IPS-NIHi11 (cell line): ENCODE data around the gene CDH13.

Experiments used
- DNase-seq: peaks from one replicate; pipeline ENCODE4 v3.0.0; 2012; ENCODE audit warnings: mixed read lengths, low spot score

Gene CDH13

DNA sequence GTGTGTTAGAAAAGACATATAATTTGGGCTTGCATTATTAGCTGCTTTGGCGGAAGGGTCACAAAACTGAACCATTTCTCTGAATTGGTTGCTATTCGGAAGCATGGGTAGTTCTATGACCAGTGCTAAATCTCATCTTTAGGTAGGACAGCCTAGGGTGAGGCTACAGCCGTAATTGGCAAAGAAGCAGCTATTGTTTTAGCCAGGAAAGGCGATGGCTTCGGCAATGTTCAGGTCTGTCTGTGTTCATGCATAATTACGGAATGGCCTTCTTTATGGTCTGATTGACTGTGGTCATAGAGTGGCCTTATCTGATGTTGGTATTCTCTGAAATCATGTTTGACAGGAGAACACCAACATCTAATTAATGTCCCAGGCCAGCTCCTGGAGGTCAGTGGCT, 812.6 kb downstream of the CDH13 start:
- DNase-seq = no peak

DNA sequence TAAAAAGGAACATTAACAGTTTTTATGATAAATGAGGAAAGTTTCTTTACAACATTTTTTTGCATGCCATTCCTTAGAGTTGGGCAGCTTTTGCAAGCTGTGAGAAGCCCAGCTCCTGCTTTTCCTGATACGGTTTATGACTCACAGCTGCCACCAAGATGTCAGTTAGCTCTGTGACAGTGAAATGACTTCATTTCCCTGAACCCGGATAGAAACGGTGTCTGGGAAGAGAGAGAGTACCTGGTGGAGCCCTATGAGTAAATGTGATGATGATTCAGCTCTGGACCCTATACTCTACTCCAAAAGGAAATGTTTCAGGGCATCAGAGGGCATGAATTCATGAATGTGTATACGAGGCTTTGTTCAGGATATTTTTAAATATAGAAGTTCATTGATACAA, 814.7 kb downstream of the CDH13 start:
- no peak for DNase-seq

DNA sequence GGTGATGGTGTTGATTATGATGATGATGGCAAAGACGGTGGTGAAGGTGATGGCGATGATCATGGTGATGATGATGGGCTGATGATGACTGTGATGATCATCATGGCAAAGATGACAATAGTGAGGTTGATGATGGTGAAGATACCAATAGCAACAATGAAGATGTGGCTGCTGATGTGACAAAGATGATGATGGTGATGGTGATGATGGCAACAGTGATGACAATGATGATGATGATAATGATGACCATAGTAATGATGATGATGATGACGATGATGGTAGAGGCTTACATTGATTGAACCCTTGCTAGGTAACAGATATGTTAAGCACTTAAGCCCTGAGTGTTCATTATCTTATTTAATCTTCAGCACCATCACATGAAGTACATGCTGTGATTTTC, 817.2 kb downstream of the CDH13 start:
- DNase-seq = no peak

DNA sequence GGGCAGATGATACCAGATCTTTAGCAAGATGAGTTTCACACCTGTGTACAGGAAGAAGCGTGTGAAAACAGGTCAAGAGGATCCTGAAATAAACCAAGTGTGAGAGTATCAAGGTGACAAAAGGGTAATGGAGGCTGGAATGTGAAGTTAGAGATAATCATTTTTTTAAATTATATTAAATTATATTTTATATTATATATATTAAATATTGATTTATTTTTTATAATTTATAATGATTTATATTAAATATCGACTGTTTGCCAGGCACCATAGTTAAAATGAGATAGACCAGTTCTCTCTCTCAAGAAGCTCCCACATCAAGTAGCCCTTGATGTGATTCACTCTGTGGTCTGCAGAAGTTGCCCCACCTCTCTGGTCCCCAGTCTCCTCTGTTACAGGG, 820.8 kb downstream of the CDH13 start:
- DNase-seq = no peak

DNA sequence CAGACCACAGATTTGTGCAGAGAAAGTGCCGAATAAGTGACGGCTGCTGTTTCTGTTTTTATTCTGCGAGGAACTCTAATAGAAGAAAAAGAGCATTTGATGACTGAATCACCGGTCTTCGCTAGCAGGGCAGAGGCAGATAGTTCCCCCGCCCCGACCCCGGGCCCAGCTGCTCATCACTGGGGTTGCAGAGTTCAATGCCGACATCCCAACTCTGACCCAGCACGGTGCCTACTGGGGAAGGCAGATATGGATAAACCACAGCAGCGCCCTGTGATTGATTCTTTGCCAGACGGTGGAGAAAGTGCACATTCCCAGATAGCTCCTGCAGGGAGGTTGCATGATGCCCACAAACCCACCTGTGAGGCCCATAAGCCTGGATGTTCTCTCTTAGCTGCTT, 823.1 kb downstream of the CDH13 start:
- no peak for DNase-seq

DNA sequence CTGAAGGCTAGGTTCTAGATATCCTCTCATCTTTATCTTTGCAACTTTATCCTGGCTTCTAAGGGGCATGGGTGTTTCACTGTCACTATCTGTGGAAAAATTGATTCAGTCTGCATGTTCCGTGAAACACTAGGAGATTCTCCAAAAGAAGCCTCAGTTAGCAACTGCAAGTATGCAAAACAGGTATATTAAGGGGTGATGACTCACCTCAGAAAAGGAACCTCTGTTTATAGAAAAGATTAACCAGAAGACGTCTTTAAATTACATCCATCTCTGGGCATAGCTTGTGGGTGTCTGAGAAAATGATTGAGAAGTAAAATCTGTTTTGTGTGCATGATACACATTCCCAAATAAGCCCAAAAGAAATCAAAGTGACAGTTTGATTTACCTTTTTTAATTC, 827.2 kb downstream of the CDH13 start:
- DNase-seq = no peak

DNA sequence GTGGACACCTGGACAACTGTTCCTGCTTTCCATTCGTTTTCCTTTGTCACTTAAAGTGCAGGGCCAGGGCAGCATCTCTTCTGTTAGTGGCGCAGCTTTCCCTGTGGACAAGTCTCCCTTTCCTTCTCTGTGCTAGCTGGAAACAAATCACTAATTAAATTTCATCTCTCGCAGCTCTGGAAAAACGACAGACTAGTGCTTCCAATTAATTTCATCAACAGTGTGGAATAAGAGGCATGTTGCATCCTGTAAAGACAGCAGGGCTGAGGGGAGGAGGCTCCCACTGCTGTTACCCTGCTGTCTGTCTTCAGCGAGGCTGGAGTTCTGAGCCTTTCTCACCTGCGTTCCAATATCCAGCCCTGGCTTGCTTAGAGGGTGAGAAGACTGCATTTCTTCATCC, 828.9 kb downstream of the CDH13 start:
- DNase-seq = no peak

DNA sequence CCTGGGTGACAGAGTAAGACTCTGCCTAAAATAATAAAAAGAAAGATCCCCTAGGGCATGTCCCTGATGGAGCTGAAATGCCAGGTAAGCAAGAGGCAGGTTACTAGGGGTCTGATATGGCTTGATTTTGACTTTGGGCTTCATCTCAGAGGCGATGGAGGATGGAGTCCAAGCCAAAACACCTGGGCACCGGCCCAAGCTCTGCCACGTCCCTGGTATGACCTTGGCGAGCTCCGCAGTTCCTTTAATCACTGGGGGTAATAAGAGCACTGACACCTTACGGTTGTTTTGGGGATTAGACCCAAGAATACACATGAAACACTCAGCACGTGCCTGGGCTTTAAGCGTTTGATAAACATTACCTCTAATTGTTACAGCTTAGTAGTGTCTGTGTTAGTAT, 830.2 kb downstream of the CDH13 start:
- DNase-seq = no peak

DNA sequence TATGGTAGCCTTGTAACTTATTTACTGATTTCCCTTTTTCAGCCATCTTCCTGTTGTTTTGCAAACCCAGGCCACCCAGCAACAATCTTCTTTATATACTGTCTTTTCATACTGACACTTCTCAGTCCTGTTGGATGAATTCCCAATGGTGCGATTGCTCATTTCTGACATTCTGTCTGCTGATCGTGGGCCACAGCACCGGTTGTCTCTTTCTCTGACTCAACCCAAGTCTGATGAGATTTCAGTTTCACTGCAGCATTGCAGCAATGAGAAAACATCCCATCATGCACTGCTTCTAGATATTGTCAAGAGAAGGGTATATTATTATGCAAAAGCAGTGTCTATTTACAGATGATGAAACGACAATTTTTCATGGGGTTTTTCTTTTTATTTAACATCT, 831.8 kb downstream of the CDH13 start:
- no peak for DNase-seq

DNA sequence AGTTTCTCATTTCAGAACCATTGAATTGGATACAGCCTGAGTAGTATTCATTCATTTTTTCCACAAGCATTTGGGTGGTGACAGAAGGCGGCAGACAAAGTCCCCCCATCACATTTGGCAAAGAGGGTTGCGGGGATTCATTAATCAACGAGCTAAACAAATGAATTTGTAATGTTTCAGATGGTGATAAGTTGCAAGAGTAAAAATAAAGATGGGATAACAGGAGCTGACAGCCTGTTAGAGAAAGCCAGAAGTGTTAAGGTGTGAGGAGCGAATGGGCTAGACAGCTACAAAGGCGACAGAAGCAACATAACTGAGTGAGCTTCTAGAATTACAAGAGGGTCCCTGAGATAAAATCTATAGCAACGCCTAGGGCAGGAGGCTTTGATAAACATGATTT, 838.2 kb downstream of the CDH13 start:
- DNase-seq = no peak

DNA sequence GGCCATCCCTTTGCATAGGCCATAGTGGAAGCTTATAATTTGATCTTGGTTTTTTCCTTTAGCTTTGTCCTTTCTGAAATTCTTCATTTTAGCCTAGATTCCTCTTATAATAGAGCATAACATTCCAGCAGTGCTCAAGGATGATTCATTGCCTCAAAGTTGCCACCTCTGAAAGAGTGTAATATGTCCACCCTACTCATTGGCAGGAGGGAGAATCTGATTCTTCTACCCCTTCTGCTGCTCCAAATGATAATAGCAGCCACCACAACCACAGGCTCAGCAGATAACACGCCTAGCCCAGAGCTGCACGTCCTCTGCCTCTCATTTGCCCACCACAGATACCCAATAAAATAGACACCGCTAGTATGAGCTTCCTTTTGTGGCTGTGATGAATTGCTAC, 843.6 kb downstream of the CDH13 start:
- DNase-seq = no peak

DNA sequence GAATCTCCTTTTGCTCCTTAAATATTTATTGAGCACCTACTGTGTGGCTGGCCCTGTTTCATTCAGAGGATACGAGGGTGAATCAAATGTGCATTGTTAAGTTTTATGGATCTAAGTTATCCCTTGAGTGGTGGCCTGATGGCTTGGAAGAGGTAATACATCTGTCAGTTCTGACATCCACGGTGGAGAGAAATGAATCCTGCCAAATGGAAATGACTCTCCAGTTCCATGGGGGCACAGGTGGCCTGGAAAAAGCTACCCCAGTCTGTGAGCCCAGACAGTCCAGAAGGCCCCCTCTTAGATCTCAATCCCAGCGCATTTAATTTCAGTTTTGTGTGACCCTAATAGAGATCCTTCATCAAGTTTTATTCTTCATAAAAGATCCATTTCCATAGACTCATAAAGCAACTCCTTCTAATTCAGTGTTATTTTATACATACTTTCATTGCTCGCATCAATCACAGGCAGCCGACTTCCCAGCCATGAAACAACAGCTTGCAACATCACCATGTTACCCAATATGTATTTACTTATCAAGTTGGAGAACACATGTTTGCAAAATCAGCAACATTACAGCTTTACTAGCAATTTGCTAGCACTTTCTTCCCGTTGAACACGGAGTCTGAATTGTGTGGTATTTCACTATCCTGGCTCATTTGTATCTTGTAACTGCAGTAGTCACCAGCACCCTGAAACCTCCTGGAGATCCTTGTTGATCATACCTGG, 846.2 kb downstream of the CDH13 start:
- no peak for DNase-seq

DNA sequence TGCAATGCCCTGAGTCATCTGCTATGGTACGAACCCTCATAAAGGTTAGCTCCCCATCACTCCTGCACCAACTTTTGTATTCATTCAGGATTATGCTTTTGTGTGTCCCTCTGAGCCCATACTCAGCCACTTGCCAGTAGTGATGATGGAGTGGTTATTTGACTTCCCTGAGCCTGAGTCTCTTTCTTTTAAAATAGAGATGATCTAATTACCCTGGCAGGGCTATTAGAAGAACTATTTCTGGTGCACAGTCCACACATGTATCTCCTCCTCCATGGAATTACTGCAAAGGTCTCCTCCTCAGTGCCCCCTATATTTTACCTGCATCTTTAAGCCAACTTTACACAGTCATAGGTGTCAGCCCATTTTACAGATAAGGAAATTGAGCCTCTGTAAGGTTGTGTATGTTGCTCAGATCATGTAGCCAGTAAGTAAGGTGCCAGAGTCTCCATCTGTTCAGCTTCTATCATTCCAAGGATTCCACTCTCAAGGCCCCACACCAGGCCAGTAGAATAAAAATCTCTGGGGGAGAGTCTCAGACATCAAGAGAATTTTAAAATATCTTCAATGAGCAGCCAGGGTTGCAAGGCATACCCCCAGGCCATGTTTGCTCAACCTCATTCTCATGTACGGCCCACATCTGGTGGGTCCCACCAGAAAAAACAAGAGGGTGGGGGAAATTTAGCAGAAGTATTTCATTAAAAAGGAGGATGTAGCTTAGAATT, 847.3 kb downstream of the CDH13 start:
- DNase-seq = no peak

DNA sequence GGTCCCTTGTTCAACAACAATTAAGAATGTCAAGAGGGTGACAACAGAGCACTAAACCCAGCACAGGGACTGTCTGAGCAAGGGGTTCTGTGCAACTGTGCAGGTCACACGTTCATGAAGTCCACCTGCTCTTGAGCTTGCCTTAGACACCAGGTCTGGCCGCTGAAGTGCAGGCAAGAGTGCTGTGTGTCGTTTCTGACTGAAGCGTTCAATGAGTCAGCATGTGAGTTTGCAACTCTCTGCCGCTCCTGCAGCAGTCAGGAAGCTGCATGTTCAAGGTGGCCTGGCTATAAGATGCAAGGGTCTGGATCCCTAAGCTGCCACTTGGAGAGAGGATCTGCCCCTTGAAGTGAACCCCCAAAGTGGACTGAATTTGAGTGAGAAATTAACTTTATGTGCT, 848.3 kb downstream of the CDH13 start:
- DNase-seq = no peak

DNA sequence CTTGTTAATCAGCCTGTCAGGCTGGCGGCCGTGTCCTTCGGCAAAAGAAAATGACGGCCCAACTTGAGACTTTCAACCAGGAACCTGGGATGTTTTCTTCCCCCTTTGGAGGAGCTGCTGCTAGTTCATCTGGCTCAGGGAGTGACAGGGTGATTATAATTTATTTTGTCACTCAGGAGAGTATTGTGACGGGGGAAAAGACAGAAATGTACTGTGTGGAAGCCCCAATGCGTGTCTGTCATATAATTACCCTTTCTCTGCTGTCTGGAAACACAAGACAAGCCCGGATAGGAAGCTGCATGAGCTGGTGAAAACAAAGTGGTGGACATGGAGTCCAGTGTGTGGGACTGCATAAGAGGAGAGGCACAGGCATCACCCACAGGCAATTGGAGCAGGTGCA, 854.8 kb downstream of the CDH13 start:
- no peak for DNase-seq

DNA sequence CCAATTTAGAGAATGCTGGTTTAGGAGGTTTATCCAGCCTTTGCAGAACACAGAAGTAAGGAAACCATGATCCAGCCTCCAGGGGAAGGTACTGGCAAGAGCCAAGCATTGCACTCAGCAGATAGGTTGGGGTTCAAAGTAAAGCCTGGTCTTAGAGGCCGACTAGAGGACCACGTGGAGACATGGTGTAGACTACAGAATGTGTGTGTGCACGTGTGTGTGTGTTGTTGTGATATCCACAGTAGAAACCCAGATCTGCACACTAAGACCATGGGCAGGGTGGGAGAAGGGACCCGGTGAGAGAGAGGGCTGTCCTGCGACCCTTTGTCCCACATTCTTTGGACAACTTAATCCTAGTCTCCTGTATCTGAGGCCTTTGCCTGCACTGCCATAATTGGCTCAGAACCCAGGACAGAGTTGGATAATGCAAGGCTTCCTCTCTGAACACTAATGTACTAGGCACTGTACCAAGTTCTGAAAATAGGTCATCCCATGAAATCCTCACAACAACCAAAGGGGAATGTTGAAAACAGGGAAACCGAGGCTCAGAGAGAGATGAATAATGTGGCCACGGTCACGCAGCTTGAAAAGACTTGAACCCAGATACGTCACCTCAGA, 855.9 kb downstream of the CDH13 start:
- no peak for DNase-seq

DNA sequence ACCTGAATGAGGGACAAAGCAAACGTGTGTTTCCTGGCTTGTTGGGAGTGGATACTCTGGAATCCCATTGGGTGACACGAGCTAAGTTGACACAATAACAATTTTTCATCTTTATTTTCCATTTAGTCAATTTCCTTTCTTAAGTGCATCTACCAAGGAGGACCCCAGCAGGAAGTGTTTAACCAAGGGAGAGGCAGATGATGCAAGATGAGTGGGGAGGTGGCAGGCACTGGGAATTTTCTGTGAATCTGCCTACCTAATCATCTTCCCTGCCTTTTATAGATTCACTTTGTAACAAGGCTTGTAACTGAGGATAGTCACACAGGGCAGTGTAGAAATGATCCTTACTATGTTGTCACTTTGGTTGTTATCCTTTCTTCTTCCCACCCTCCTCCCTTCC, 863.3 kb downstream of the CDH13 start:
- no peak for DNase-seq

DNA sequence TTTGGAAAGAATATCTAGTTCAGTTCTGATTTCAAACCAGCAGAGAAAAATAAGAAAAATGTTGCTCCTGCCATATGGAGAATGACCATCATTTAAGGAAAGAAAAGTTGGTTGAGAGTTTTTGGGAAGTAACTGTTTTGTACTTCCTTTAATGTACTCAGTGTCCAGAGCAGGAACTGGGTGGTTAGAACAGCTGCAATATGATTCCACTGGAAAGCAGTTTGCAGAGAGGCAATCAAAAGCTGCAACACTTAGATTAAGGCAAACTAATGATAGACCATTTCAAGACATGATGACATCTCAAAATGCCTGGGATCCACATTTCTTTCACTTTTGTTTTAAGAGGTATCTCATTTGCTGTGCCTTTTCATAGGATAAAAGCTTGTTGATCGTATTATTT, 867.7 kb downstream of the CDH13 start:
- no peak for DNase-seq

DNA sequence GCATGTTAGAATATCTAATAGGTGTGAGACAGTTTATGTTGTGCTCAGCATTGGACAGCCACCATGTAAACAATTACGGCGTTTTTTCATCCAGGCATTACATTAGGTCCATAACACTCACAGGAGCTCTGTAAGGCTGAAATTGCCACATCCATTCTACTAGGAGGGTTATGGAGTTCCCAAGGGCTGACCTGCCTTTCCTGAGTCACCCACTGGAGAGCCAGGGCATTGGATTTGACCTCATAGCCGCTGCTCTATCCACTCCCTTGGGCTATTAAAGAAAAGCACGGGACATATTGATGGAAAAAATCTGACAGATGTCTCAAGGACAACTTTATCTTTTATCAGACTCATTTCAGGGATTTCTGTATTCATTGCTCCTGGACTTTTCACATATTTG, 874.7 kb downstream of the CDH13 start:
- DNase-seq = no peak

DNA sequence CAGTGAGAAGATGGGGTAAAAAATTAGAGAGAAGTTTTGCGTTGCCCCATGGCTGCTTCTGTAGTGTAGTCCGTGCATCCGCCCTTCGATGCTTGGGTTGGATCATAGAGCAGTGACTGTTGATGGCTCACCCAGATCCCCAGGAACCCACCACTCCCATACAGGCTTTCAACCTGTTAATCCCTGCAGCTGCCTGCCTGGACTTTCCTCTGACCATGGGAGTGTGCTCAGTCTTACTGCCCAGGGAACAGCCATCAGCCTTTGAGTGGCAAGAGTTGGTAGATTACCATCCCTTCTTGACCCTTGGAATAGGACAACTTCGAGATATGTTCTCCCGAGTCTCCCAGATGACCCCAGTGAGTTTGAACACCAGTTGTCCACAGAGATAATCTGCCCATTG, 881.5 kb downstream of the CDH13 start:
- no peak for DNase-seq

DNA sequence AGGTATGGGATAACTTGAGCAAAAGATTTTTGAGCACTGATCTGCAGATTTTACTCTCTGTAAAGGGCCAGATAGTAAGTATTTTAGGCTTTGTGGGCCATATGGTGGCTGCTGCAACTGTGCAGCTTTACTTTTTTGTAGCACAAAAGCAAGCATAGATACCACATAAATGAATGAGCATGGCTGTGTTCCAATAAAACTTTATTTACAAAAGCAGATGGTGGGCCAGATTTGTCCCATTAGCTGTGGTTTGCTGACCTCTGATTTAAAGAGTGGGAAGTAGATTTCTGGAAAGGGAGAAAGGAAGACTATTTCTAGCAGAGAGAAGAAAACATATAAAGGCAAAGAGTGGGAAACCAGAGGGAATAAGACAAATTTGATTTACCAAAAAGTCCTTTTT, 882.5 kb downstream of the CDH13 start:
- DNase-seq = no peak

DNA sequence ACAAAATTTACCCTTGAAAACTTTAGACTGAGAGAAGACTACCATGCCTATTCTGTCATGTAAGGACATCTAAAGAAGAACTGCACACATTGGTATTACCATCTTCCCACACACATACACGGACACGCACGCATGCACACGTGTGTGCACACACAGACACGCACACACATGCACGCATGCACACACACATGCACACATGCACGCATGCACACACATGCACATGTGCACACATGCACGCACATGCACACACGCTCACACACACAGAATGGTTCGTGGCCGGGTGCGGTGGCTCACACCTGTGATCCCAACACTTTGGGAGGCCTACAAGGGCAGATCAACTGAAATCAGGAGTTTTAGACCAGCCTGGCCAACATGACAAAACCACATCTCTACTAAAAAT, 884.1 kb downstream of the CDH13 start:
- no peak for DNase-seq

DNA sequence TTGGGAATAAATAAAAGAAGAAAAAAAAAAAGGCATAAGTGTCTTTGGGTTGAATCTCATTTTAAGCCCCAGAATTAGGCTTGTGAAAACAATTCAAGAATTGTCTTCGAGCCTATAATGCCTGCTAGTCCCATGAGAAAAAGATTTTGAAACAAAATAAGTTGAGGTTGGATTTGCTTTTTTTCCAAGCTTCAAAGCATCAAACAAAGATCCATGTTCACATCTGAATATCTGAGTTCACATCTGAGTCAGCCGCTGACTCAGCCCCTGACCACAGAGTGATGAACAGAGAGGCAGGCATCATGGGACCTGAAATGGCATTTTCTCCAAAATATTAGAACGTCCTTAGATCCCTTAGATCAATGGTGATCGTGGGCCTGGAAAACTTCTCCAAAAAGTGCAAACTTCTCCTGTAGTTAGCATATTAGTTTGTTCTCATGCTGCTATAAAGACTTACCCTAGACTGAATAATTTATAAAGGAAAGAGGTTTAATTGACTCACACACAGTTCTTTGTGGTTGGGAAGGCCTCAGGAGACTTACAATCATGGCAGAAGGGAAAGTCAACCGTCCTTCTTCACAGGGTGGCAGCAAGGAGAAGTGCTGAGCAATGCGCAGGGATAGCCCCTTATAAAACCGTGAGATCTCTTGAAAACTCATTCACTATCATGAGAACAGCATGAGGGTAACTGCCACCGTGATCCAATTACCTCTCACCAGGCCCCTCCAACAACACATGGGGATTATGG, 886.4 kb downstream of the CDH13 start:
- DNase-seq = no peak
